SK-N-SH treated with all-trans-retinoic acid at 6 μM for 48 hours (cell line): ENCODE data around the gene ZNF518B.

Experiments
- ATAC-seq: fragments of 200-7000 bp; cut with Tn5 transposase; 3 replicates; pipeline ENCODE4 v1.9.1; 2020; ENCODE audit warnings: mild to moderate bottlenecking, moderate library complexity
- ARNTL ChIP-seq: fragments of 450-650 bp; formaldehyde crosslinking; IDR thresholded peaks from 2 replicates; pipeline ENCODE4 v1.5.0; 2020; ENCODE audit warnings: low read depth, mild to moderate bottlenecking, moderate library complexity, borderline replicate concordance
- BACH2 ChIP-seq: fragments of 250-450 bp; sonication (Bioruptor Pico); IDR thresholded peaks from 2 replicates; pipeline ENCODE4 v1.9.0; 2021; ENCODE audit warnings: mild to moderate bottlenecking, borderline replicate concordance
- CSRNP3 ChIP-seq: fragments of 250-450 bp; sonication (Bioruptor Pico); IDR thresholded peaks from 2 replicates; pipeline ENCODE4 v1.5.1; 2021; ENCODE audit warnings: mild to moderate bottlenecking, moderate library complexity
- ESRRG ChIP-seq: fragments of 250-450 bp; sonication (Bioruptor Pico); IDR thresholded peaks from 2 replicates; pipeline ENCODE4 v1.6.1; 2021; ENCODE audit warnings: mild to moderate bottlenecking
- GLIS3 ChIP-seq: fragments of 250-450 bp; sonication (Bioruptor Pico); IDR thresholded peaks from 2 replicates; pipeline ENCODE4 v1.5.0; 2020; ENCODE audit warnings: mild to moderate bottlenecking, moderate library complexity
- ISL1 ChIP-seq: fragments of 250-450 bp; sonication (Bioruptor Pico); IDR thresholded peaks from 2 replicates; pipeline ENCODE4 v2.1.2; 2022; ENCODE audit warnings: mild to moderate bottlenecking, moderate library complexity
- OSR1 ChIP-seq: fragments of 250-450 bp; sonication (Bioruptor Pico); IDR thresholded peaks from 2 replicates; pipeline ENCODE4 v1.8.0; 2022; ENCODE audit warnings: moderate library complexity, mild to moderate bottlenecking, inconsistent platforms
- SNAI2 ChIP-seq: fragments of 250-450 bp; sonication (Bioruptor Pico); IDR thresholded peaks from 2 replicates; pipeline ENCODE4 v1.5.0; 2020; ENCODE audit warnings: mild to moderate bottlenecking, moderate library complexity
- TOX ChIP-seq: fragments of 250-450 bp; sonication (Bioruptor Pico); IDR thresholded peaks from 2 replicates; pipeline ENCODE4 v1.8.0; 2021; ENCODE audit warnings: mild to moderate bottlenecking, moderate library complexity, borderline replicate concordance
- ZC3H10 ChIP-seq: fragments of 250-450 bp; sonication (Bioruptor Pico); IDR thresholded peaks from 2 replicates; pipeline ENCODE4 v1.5.1; 2021; ENCODE audit warnings: mild to moderate bottlenecking, moderate library complexity
- ZFP3 ChIP-seq: fragments of 250-450 bp; sonication (Bioruptor Pico); IDR thresholded peaks from 2 replicates; pipeline ENCODE4 v1.5.0; 2020; ENCODE audit warnings: mild to moderate bottlenecking, moderate library complexity
- ZFP30 ChIP-seq: fragments of 450-650 bp; formaldehyde crosslinking; IDR thresholded peaks from 2 replicates; pipeline ENCODE4 v1.5.0; 2022; ENCODE audit warnings: mild to moderate bottlenecking, moderate library complexity
- ZNF565 ChIP-seq: fragments of 450-650 bp; formaldehyde crosslinking; conservative IDR thresholded peaks from 2 replicates; pipeline ENCODE4 v1.5.0; 2020; ENCODE audit warnings: low read depth, mild to moderate bottlenecking, moderate library complexity
- ZNF70 ChIP-seq: fragments of 450-650 bp; formaldehyde crosslinking; IDR thresholded peaks from 2 replicates; pipeline ENCODE4 v1.5.0; 2020; ENCODE audit warnings: mild to moderate bottlenecking, moderate library complexity
- ZNF8 ChIP-seq: fragments of 450-650 bp; formaldehyde crosslinking; IDR thresholded peaks from 2 replicates; pipeline ENCODE4 v1.5.0; 2020; ENCODE audit warnings: mild to moderate bottlenecking, moderate library complexity
- TF ChIP-seq, protein P1 (sequence below): fragments of 250-450 bp; sonication (Bioruptor Pico); IDR thresholded peaks from 2 replicates; pipeline ENCODE4 v1.8.0; 2020; ENCODE audit warnings: mild to moderate bottlenecking, moderate library complexity, borderline replicate concordance
- TF ChIP-seq, protein P2 (sequence below): fragments of 250-450 bp; sonication (Bioruptor Pico); IDR thresholded peaks from 2 replicates; pipeline ENCODE4 v1.5.1; 2020; ENCODE audit warnings: low read depth, mild to moderate bottlenecking, moderate library complexity

Gene ZNF518B

DNA sequence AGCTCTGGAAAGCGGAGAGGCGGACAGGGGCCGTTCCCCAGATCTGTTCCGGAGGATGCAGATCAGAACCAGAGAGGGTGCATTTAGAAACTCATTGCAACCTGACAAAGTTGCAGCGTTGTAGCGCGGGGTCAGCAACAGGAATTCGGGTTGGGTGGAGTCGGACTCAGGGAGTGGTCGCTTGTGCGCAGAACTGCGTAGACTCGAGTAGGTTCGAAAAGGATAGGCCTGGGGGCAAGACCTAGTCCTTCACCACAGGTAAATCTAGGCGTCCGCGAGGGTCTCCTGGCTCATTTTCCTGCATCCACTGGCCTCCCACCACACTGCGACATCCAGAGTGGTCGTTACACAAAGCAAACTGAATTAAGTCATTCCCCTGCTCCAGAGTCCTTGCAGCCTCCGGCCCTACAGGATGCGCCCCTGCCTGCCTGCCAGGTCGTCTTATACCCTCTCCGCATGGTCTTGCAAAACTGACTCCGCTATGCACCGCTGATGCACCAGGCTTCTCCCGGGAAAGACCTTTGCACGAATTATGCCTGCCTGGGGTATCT, 4.7 kb upstream of the ZNF518B start:
- ATAC-seq = no peak
- TF ChIP-seq ZFP3 (CRISPR knock-in tag) = no peak
- no peak for TF ChIP-seq BACH2 (CRISPR knock-in tag)
- no peak for TF ChIP-seq ZNF8 (CRISPR knock-in tag)
- TF ChIP-seq ZNF565 (CRISPR knock-in tag) = no peak
- TF ChIP-seq SNAI2 = no peak
- no peak for TF ChIP-seq ESRRG

DNA sequence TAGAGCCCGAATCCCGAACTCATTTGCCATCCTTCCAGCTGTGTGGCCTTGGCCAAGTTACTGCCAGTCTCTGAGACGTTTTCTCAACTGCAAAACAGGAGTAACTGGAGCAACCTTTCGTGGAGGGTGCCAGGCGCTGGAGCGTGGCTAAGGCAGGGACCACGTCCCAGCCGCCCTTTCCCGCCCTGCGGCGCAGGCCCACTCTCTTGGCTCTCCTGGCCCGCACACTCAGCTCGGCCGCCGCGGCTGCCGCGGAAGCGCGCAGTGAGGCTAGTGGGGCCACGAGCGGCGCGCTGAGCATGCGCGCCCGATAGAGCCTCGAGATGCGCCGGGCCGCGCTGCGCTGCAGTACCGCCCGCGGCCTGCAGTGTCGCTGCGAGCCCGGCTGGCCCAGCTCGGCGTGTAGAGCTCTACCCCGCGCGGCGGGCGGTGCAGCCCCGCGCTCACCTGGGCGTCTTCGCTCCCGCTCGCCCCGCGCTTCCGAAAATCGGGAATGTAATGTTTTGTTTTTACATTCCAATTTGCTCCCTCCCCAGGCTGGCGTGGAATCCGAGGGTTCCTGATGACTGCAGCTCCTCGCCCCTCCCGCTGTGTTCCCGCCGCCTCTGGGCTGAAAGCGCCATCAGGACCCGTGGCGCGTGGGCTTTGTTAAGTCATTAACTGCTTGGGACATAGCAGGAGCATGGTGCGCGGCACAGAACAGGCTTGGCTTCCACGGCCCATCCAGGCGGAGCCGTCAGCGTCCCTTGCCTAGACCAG, 4.0 kb upstream of the ZNF518B start:
- peak; percentile 94 for ATAC-seq
- TF ChIP-seq CSRNP3 (CRISPR knock-in tag) = no peak
- TF ChIP-seq, protein P1, sequence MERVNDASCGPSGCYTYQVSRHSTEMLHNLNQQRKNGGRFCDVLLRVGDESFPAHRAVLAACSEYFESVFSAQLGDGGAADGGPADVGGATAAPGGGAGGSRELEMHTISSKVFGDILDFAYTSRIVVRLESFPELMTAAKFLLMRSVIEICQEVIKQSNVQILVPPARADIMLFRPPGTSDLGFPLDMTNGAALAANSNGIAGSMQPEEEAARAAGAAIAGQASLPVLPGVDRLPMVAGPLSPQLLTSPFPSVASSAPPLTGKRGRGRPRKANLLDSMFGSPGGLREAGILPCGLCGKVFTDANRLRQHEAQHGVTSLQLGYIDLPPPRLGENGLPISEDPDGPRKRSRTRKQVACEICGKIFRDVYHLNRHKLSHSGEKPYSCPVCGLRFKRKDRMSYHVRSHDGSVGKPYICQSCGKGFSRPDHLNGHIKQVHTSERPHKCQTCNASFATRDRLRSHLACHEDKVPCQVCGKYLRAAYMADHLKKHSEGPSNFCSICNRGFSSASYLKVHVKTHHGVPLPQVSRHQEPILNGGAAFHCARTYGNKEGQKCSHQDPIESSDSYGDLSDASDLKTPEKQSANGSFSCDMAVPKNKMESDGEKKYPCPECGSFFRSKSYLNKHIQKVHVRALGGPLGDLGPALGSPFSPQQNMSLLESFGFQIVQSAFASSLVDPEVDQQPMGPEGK (CRISPR knock-in tag) = no peak
- TF ChIP-seq ISL1 (CRISPR knock-in tag) = no peak
- TF ChIP-seq, protein P2, sequence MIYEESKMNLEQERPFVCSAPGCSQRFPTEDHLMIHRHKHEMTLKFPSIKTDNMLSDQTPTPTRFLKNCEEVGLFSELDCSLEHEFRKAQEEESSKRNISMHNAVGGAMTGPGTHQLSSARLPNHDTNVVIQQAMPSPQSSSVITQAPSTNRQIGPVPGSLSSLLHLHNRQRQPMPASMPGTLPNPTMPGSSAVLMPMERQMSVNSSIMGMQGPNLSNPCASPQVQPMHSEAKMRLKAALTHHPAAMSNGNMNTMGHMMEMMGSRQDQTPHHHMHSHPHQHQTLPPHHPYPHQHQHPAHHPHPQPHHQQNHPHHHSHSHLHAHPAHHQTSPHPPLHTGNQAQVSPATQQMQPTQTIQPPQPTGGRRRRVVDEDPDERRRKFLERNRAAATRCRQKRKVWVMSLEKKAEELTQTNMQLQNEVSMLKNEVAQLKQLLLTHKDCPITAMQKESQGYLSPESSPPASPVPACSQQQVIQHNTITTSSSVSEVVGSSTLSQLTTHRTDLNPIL (CRISPR knock-in tag) = no peak
- no peak for TF ChIP-seq ZFP3 (CRISPR knock-in tag)
- no peak for TF ChIP-seq ZFP30
- no peak for TF ChIP-seq ZNF565 (CRISPR knock-in tag)
- TF ChIP-seq GLIS3 (CRISPR knock-in tag) = no peak
- no peak for TF ChIP-seq ARNTL

- TF ChIP-seq OSR1 (CRISPR knock-in tag) (no peak), ZNF70 (CRISPR knock-in tag) (no peak), ZFP30 (no peak), CSRNP3 (CRISPR knock-in tag) (no peak), ZC3H10 (no peak), TOX (CRISPR knock-in tag) (no peak), ARNTL (no peak), GLIS3 (CRISPR knock-in tag) (no peak), ESRRG (no peak)
- TF ChIP-seq, protein P1 (CRISPR knock-in tag) = no peak
- TF ChIP-seq, protein P2 (CRISPR knock-in tag) = no peak
- no peak for ATAC-seq
Observed at GRCh38 chr4:10460313-10461047, 3.3 kb upstream of the ZNF518B start.
